ENCODE data around the gene GAREM1.
A peak's percentile ranks its signal among the peaks of the same experiment; 100 is the strongest.

The GAREM1 gene

DNA sequence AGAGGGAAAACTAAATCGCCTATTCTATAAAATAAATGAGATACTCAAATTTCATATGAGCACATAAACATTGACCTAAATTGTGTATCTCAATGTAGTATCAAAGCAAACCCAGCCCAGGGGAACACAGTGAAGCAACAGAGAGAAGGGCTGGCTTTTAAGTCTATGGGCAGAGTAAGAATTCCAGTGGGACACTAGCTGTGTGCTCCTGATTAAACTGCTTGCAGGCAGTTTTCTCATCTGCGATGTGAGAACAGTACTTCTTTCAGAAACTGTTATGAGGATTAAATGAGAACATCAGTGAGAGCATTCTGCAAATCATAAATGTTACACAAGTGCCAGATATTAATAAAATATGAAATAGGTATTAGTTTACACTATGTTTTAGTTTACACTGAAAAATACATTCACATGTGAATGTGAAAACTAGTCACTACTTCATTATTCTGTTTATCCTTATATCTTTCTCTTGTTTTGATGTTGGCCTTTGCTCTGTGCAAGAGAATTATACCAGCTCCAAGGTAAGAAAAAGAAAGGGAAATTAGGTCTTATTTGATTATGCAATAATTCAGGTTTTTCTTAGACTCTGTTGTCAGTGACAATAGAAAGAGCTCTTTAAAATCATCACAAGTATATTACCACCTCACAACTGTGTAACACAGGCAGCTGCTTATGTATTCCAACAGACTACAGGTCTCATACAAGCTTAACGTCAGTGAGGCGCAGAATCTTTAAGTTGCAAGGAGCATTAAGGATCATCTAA is 47.5 kb downstream of the GAREM1 start:
- FAIRE-seq (no peak), DNase-seq (ENCODE audit: insufficient read length, low spot score) (no peak)
- no peak for TF ChIP-seq POLR2A (IDR thresholded peaks at IDR 0.05; ENCODE audit: low read depth, low read length)

DNA sequence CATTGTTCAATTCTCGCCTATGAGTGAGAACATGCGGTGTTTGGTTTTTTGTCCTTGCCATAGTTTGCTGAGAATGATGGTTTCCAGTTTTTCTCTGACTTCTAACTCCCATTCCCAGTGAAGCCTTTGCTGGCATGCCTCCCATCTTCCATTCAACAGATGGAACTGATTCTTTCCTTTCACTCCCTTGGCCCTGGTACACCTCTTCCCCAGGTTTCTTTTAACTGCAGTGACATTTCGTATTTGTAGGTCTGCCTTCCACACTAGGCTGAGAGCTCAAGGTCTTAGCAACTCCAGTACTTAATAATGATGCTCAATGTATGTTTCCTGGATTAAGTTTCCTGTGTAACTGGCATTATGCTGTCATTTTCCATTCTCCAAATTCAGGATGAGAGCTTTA is 48.5 kb downstream of the GAREM1 start:
- no peak for TF ChIP-seq POLR2A (IDR thresholded peaks at IDR 0.05; ENCODE audit: low read depth, low read length)
- FAIRE-seq, result no peak
- DNase-seq (ENCODE audit: insufficient read length, low spot score), result no peak

DNA sequence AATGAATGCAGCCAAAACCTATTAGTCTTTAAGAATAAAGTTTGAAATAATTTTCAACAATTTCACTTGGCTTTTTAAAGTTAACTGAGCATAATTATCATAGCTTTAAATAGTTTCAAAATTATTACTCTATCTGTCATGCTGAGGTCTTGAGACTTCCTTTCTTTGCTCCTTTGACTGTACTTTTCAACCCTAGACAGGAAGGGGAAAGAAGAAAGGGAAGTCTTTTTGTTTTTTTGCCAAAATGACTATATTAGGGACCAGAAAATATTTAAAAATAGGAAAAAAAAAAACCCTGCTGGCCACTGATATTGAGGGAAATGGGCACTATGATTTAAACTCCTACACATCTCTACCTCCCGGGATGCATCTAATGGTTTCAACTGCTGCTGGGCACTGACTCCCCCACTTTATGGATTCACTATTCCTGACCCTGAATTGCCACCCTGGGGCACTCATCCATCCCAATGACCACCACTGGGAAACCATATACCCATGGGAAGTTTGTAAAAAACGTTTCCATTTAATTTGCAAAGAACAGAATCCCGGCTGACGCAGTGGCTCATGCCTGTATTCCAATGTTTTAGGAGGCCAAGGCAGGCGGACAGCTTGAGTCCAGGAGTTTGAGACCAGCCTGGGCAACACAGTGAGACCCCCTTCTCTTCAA is 50.5 kb downstream of the GAREM1 start:
- DNase-seq (ENCODE audit: insufficient read length, low spot score) (no peak), FAIRE-seq (no peak)
- TF ChIP-seq POLR2A (IDR thresholded peaks at IDR 0.05; ENCODE audit: low read depth, low read length), result no peak

DNA sequence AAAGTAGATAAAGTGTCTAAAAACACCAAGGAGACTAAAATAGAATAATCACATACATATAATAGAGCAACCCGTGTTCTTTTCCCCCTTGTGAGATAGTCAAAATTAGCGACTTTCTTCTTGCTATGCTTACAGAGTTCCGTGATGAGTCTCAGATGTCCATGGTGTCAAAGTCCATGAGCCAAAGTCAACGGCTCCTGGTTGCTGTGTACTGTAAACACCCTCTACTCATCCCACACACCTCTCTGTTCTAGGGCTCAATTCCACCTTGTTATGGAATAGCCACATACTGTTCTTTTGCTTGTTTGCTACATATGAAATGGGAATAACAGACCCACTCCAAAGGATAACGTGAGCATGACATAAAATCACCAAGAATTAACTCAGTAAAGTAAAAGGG is 52.5 kb downstream of the GAREM1 start:
- FAIRE-seq (no peak), DNase-seq (ENCODE audit: insufficient read length, low spot score) (no peak)
- TF ChIP-seq POLR2A (IDR thresholded peaks at IDR 0.05; ENCODE audit: low read depth, low read length), result no peak

DNA sequence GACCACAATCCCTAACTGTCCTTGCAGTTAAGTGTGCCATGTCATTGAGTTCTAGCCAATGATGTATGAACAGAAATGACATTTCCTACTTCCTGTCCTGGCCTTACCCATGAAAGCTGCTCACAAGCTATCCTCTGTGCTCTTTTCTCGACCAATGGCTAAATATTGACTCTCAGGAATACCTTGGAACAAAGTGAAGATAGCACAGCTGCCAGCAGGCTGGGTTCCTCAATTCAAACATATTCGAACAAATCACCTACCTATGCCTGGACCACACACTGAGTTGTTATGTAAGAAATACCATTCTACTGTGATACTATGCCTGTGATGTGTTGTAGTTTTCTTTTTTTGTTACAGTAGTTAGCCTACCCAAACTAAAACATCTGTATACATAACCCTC is 65.1 kb downstream of the GAREM1 start:
- no peak for FAIRE-seq

DNA sequence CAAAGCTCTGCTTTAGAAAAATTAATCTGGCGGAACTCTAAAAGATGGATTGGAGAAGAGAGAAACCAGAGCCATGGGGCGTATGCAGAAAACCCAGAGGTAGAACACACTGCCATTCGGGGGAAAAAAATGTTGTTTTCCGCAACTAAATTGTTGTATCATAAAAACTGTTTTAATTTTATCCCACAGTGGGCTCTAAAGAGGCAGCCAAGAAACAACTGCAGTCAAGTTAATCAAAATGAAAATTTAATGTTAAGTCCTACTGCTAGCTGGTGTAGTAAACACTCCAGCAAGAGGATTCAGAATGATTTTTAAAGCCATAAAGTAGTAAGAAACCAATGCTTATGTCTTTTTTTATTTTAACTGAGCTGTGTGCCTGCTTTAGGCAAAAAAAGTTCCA is 69.1 kb downstream of the GAREM1 start:
- FAIRE-seq (no peak), DNase-seq (ENCODE audit: insufficient read length, low spot score) (no peak)
- no peak for TF ChIP-seq POLR2A (IDR thresholded peaks at IDR 0.05; ENCODE audit: low read depth, low read length)

More for the DNA sequence above, 65.1 kb downstream of the GAREM1 start:
- TF ChIP-seq POLR2A (IDR thresholded peaks at IDR 0.05; ENCODE audit: low read depth, low read length), result no peak
- DNase-seq (ENCODE audit: insufficient read length, low spot score), result no peak

DNA sequence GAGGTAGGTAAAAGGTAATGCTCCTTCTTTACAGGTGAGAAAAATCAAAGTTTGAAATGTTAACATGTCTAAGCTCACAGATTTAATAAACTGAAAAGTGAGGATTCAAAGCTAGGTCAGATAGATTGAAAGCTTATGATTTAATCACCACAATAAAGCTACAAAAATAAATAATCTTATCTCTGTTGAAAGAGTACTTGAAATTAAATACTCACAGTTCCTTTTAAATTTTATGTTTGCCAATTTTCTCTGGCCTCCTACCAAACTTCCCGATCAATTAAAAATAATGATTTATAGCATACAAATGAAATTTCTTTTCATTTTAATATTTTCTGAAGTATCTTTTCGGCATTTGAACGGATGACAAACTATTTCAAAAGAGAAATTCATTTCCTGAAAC is 77.3 kb downstream of the GAREM1 start:
- FAIRE-seq (no peak), DNase-seq (ENCODE audit: insufficient read length, low spot score) (no peak)
- no peak for TF ChIP-seq POLR2A (IDR thresholded peaks at IDR 0.05; ENCODE audit: low read depth, low read length)

DNA sequence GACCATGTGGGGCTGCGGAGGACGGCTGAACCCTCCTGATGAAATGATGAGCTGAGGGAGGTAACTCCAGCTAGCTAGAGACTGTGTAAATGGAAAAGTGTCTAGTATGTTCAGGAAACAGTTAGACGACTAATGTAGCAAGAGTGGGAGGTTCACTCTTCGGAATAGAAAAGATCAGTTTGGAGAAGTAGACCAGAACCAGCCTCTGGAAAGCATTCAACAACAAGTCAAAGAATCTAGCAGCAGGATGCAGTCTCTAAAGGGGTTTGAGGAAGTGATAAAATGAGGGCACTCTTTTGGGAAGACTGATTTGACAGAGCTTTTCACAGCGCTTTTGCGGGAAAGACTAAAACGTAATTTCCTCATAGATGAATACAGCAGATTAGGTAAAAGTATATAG is 79.6 kb downstream of the GAREM1 start:
- DNase-seq (ENCODE audit: insufficient read length, low spot score) (no peak), FAIRE-seq (no peak)
- TF ChIP-seq POLR2A (IDR thresholded peaks at IDR 0.05; ENCODE audit: low read depth, low read length), result no peak

DNA sequence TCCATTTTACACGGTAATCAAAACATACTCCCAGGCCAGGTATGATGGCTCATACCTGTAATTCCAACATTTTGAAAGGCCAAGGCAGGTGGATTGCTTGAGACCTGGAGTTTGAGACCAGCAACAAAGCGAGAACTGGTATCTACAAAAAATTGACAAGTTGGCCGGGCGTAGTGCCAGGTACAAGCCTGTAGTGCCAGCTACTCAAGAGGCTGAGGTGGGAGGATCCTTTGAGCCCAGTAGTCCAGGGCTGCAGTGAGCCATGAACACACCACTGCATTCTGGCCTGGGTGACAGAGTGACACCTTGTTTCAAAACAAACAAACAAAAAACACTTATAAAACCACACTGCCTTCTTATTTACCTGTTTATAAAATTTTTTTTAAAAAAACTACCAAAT is 80.8 kb downstream of the GAREM1 start:
- DNase-seq (ENCODE audit: insufficient read length, low spot score) (no peak), FAIRE-seq (no peak)
- TF ChIP-seq POLR2A (IDR thresholded peaks at IDR 0.05; ENCODE audit: low read depth, low read length), result no peak

DNA sequence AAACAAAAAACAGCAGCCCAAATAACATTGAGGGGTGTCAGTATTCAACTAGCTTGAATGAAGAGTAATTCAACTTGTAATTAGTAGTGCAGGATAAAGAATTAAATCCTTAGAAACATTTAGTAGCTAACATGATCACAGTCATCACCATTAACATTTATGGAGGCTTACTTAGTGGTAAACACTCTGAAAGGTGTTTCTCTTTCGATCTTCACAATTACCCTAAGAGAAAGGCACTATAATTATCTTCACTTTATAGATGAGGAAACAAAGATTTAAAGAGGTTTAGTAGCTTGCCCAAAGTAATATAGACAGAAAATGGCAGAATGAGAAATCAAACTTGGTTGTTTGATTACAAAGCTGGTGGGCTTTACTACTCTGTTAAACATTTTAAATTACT is 81.5 kb downstream of the GAREM1 start:
- FAIRE-seq (no peak), DNase-seq (ENCODE audit: insufficient read length, low spot score) (no peak)
- no peak for TF ChIP-seq POLR2A (IDR thresholded peaks at IDR 0.05; ENCODE audit: low read depth, low read length)

DNA sequence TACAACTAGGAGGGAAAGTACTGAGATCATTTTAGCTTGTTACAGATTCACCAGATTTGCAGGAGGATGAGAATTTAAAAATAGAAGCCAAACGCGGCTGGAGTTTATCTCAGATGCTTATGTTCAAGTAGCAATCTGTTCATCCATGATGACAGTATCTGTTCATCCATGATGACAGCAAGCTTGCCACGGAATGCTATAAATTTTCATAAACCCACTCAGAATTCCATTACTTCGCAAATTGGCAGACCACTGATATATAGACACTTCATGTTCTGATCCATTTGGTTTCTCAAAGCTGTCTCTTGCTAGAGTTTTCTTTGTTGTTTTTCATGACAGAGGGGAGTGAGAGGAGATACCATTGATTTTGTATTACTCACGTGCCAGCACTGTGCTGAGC is 84.2 kb downstream of the GAREM1 start:
- DNase-seq (ENCODE audit: insufficient read length, low spot score) (no peak), FAIRE-seq (no peak)
- TF ChIP-seq POLR2A (IDR thresholded peaks at IDR 0.05; ENCODE audit: low read depth, low read length), result no peak

DNA sequence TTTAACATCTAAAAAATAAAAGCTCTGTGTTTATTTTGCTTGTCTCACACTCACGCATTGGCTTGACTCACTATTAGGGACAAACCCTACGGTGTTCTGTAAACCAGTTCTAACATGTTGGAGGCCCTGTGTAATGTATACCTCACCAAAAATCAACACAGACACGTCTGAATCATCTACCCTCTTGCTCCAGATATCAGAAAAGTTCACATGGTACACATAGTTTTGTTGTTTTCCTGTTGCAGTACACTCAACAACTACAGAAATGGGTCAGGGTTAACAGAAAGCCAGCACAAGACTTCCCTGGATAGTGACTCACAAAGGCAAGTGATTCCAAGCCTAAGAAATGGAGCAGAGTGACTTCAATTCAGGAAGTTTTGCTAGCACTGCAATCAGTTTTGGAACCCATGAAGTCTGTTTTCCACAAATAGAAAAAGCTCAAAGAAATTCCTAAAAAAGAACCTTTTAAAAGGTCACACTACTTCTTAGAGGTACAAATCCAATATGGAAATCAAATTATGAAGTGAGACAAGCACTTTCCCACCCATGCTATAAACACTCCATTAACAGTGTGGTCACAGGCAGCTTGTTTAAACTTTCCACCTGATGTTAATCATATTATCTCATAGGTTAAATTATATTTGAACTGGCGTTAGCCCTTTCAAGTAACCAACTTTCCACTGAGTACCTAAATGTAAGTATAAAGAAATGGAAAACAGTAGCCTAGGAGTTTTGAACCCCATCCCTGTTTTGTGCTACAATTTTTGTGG is 87.4 kb downstream of the GAREM1 start:
- peak; percentile 70 for FAIRE-seq
- DNase-seq (ENCODE audit: insufficient read length, low spot score), result peak; percentile 5

DNA sequence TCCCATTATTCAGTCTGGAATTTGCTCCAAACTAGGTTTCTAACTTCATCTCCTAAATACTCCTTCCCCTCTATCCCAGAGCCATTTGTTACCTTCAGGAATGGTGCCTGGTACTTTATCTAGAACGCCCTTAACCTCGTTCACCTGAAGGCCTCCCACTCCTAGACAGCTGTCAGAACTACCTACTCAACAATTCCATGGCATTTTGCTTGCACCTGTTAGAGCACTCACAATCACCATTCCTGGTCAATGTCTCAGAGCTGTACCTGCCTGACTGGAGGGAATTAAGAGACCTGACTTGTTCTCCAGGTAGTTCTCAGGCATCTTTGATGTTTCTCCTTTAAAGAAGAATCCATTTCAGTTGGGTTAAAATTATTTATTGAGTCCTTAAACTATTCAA is 88.9 kb downstream of the GAREM1 start:
- no peak for TF ChIP-seq POLR2A (IDR thresholded peaks at IDR 0.05; ENCODE audit: low read depth, low read length)
- DNase-seq (ENCODE audit: insufficient read length, low spot score) (no peak), FAIRE-seq (no peak)

More for the DNA sequence above, 87.4 kb downstream of the GAREM1 start:
- TF ChIP-seq POLR2A (IDR thresholded peaks at IDR 0.05; ENCODE audit: low read depth, low read length), result no peak

DNA sequence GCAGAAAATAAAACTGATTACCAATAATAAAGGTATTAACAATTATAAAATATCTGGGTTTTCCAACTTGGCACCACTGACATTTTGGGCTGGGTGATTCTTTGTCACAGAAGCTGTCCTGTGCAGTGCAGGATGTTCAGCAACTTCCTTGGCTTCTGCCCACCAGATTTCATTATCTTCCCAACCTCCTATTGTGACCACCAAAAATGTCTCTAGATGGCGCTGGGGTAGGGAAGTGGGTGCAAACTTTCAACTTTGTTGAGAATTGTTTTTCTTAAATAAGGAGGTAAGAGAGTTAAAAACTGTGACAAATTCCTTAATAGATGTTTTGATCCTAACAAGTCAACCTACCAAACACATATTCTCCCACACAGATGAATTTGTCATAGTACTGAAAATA is 90.1 kb downstream of the GAREM1 start:
- FAIRE-seq, result no peak
- no peak for TF ChIP-seq POLR2A (IDR thresholded peaks at IDR 0.05; ENCODE audit: low read depth, low read length)
- DNase-seq (ENCODE audit: insufficient read length, low spot score), result no peak
